SU-DHL-6 (cell line): ENCODE results near the gene SLF2.

Source experiments
- CTCF ChIP-seq: fragments of 200-600 bp; sonication (generic); IDR thresholded peaks from one replicate; pipeline ENCODE4 v1.5.1; 2017; ENCODE audit warnings: antibody characterized with exemption, mild to moderate bottlenecking, low read length, moderate library complexity; ENCODE audit not compliant: insufficient read depth, poor library complexity, severe bottlenecking
- EZH2phosphoT487 ChIP-seq: fragments of 200-600 bp; sonication (generic), shearing (Covaris generic); conservative IDR thresholded peaks from 2 replicates; pipeline ENCODE4 v1.6.1; 2018; ENCODE audit warnings: mild to moderate bottlenecking, antibody characterized with exemption, low read length, moderate library complexity, mixed read lengths

GRCh38 chr10:100866010-100866409 lies 46.8 kb upstream of the SLF2 start:
- no peak for TF ChIP-seq CTCF
- no peak for TF ChIP-seq EZH2phosphoT487
